B cell (primary cell): ENCODE measurements around the gene VAPB. TPM values are rescaled to one million over a fixed set of nuclear protein-coding genes. Genes with fewer than 3 reads are reported as not detected.

ENCODE experiments used
- ATAC-seq: fragments of 200-7000 bp; cut with Tn5 transposase; one replicate; pipeline ENCODE4 v1.10.0; 2021; ENCODE audit warnings: low read depth, mild to moderate bottlenecking, moderate number of reproducible peaks, moderate library complexity
- CTCF ChIA-PET: fragments of 350-600 bp; sonication (Branson Sonifier 250); formaldehyde crosslinking; loops from one replicate; lab custom pipeline; 2021; ENCODE audit warnings: antibody characterized with exemption, inconsistent platforms; lab: Charles Lee
- POLR2A ChIA-PET: fragments of 350-600 bp; sonication (Branson Sonifier 250); formaldehyde crosslinking; loops from one replicate; lab custom pipeline; 2021; ENCODE audit warnings: antibody characterized with exemption; lab: Charles Lee
- DNase-seq: peaks from one replicate; pipeline ENCODE4 v3.0.0; 2013
- H2AFZ ChIP-seq: 2 replicates; pipeline ENCODE4 v1.6.1; 2012; ENCODE audit warnings: mild to moderate bottlenecking, low read depth, low read length; ENCODE audit not compliant: insufficient read depth, poor library complexity, severe bottlenecking
- H3K27ac ChIP-seq, 2 donors: 1 replicate in 1 of 2; 2 replicates in 1 of 2; pipeline ENCODE4 v1.5.1; 2012 to 2013; ENCODE audit warnings: low read length in 2 of 2, mild to moderate bottlenecking in 2 of 2, moderate library complexity in 1 of 2
- H3K27me3 ChIP-seq, 4 experiments: fragments of 200-600 bp in 1 of 4; sonication (generic) in 1 of 4; replicated peaks in 1 of 4; 1 replicate in 2 of 4; 2 replicates in 2 of 4; pipeline versions ENCODE4 v1.6.1 to v1.7.0; 2013 to 2016; ENCODE audit warnings: low read length in 3 of 4, mild to moderate bottlenecking in 2 of 4, mixed read lengths in 1 of 4, moderate library complexity in 1 of 4; ENCODE audit not compliant: insufficient read depth in 4 of 4, control insufficient read depth in 3 of 4; ENCODE audit errors: control extremely low read depth in 1 of 4
- H3K36me3 ChIP-seq, 2 experiments: replicated peaks in 1 of 2; 1 replicate in 1 of 2; 2 replicates in 1 of 2; pipeline versions ENCODE4 v1.6.1 to v1.7.1; 2013; ENCODE audit warnings: low read length in 1 of 2; ENCODE audit not compliant: insufficient read depth in 2 of 2, control insufficient read depth in 1 of 2; ENCODE audit errors: control extremely low read depth in 1 of 2, extremely low read depth in 1 of 2
- H3K4me1 ChIP-seq, 2 donors: fragments of 200-600 bp in 1 of 2; sonication (generic) in 1 of 2; 1 replicate in 1 of 2; 2 replicates in 1 of 2; pipeline versions ENCODE4 v1.5.1 to v1.6.1; 2013 to 2017; ENCODE audit warnings: low read length in 2 of 2; ENCODE audit not compliant: control insufficient read depth in 2 of 2, insufficient read depth in 2 of 2
- H3K4me2 ChIP-seq: replicated peaks from 2 replicates; pipeline ENCODE3; 2012; ENCODE audit warnings: mild to moderate bottlenecking, low read depth, low read length; ENCODE audit not compliant: poor library complexity, severe bottlenecking
- H3K4me3 ChIP-seq, 5 experiments: fragments of 200-600 bp in 1 of 5; sonication (generic) in 1 of 5; 1 replicate in 3 of 5; 2 replicates in 2 of 5; pipeline versions ENCODE4 v1.5.1 to v1.7.0; 2011 to 2016; ENCODE audit warnings: low read length in 4 of 5, mild to moderate bottlenecking in 4 of 5, low read depth in 2 of 5, control low read depth in 1 of 5, moderate library complexity in 1 of 5; ENCODE audit not compliant: insufficient read depth in 1 of 5; ENCODE audit errors: control extremely low read depth in 1 of 5, extremely low read depth in 1 of 5
- H3K79me2 ChIP-seq: fragments of 200-600 bp; sonication (generic); one replicate; pipeline ENCODE4 v1.6.0; 2016; ENCODE audit warnings: low read length; ENCODE audit not compliant: control insufficient read depth, insufficient read depth
- H3K9ac ChIP-seq: fragments of 200-600 bp; sonication (generic); 2 replicates; pipeline ENCODE4 v1.6.1; 2017; ENCODE audit warnings: mild to moderate bottlenecking, low read length, moderate library complexity
- H3K9me3 ChIP-seq, 3 donors: one replicate each; pipeline versions ENCODE4 v1.6.1 to v1.7.1; 2013; ENCODE audit warnings: low read length in 2 of 3; ENCODE audit not compliant: control insufficient read depth in 2 of 3, insufficient read depth in 1 of 3; ENCODE audit errors: control extremely low read depth in 1 of 3
- H4K20me1 ChIP-seq: 2 replicates; pipeline ENCODE4 v1.6.0; 2012; ENCODE audit warnings: mild to moderate bottlenecking, low read length; ENCODE audit not compliant: insufficient read depth, control insufficient read depth, poor library complexity, severe bottlenecking
- H3K27ac Mint-ChIP-seq: one replicate; pipeline ENCODE4 v1.8.0; 2021; ENCODE audit warnings: mixed read lengths
- H3K27me3 Mint-ChIP-seq: one replicate; pipeline ENCODE4 v1.8.0; 2021; ENCODE audit warnings: mixed read lengths
- H3K4me1 Mint-ChIP-seq: one replicate; pipeline ENCODE4 v1.8.0; 2021; ENCODE audit warnings: mixed read lengths
- H3K4me3 Mint-ChIP-seq: one replicate; pipeline ENCODE4 v1.8.0; 2021; ENCODE audit warnings: mixed read lengths
- H3K9me3 Mint-ChIP-seq: one replicate; pipeline ENCODE4 v1.8.0; 2022; ENCODE audit warnings: mixed read lengths; ENCODE audit not compliant: insufficient read depth
- EZH2 ChIP-seq: IDR thresholded peaks from 2 replicates; pipeline ENCODE4 v1.6.1; 2012; ENCODE audit warnings: borderline replicate concordance, low read depth, mild to moderate bottlenecking, moderate library complexity, low read length; ENCODE audit not compliant: insufficient read depth, poor library complexity, severe bottlenecking
- WGBS: methylation state at CpG from one replicate; pipeline ENCODE4 v1.1.5; 2013; ENCODE audit warnings: missing lambda C conversion rate; ENCODE audit not compliant: insufficient coverage; 5-methylcytosine and 5-hydroxymethylcytosine counted together
- intact Hi-C: fragments of 100-400 bp; cut with micrococcal nuclease; formaldehyde crosslinking; loops from one replicate; pipeline ENCODE4 v1.10.0; 2022
- polyA plus RNA-seq: library from polyadenylated mRNA; depleted of rRNA; stranded (reverse); fragments of >200 nt; gene quantifications from 2 replicates; pipeline ENCODE4 v1.2.3, GENCODE V29; 2012
- total RNA-seq, 2 donors: library from RNA; stranded (reverse); fragments of 120-200 nt in 1 of 2; gene quantifications; 1 replicate in 1 of 2; 2 replicates in 1 of 2; pipeline versions ENCODE4 v1.2.3 to v1.2.4, GENCODE V29; 2013 to 2022
- TF ChIP-seq, protein P1 (sequence below): fragments of 200-600 bp; IDR thresholded peaks from one replicate; pipeline ENCODE4 v1.8.0; 2022; ENCODE audit warnings: antibody characterized with exemption, mild to moderate bottlenecking

VAPB gene
- total and polyA plus RNA-seq, 2 donors (not counting 1 experiment from before 2014, with no cell fraction given), result 19.5 to 26.4 TPM

DNA sequence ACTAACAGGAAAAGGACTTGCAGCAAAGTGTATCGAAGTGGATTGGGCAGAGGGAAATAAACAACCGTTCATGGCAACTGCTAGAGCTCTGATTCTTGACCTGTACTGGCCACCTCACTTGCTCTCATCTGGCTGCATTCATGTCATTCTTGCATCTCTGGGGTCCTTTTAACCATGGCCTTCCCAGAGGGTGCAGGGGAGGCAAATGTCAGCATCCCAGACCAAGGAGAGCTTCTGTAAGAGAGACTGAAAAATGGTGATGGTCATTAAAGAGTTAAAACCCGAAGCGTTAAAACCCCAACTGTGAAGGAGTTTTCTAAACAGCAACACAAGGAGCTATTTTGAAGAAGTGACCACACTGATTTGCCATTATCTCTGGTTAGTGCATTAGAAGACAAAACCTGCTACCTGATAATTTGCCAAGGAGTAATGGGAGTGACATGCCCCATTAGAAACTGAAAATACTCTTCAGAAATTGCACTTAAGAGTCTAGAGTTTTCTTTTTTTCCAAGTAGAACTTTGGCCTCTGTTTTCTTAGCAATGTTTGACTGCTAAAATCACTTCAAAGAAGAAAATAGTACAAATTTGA lies 63.7 kb downstream of the VAPB start:
- Histone ChIP-seq H3K4me3 (no peak overlapping the region), H3K4me2 (no peak overlapping the region), H3K36me3 (no peaks in the 10 kb centered on the region), H4K20me1 (no peaks in the 10 kb centered on the region), H3K9ac (no peak overlapping the region), H3K4me1 (peaks cover 0 to 5% of the 10 kb centered on the region in 2 donors), H3K79me2 (no peaks in the 10 kb centered on the region), H3K9me3 (peaks cover 0 to 5% (median 0%) of the 10 kb centered on the region in 3 donors), H2AFZ (no peak overlapping the region), H3K27me3 (no peaks in the 10 kb centered on the region), H3K27ac (no peak overlapping the region)
- H3K4me1 Mint-ChIP-seq, result peaks cover 18% of the 10 kb centered on the region
- ATAC-seq (no peak), DNase-seq (no peak)
- H3K9me3 Mint-ChIP-seq, result peaks cover 5% of the 10 kb centered on the region
- CTCF ChIA-PET, result interaction anchor here (0.8 kb wide), 1 partner anchor 63 kb away, joined by 3 read pairs; the partner anchor contains the start of gene VAPB
- WGBS, result 97% methylated on average over 3 of the region's 4 CpGs
- intact Hi-C loops, result no loop called here
- no peak overlapping the region for H3K4me3 Mint-ChIP-seq
- POLR2A ChIA-PET, result no interaction called here
- no peak overlapping the region for H3K27ac Mint-ChIP-seq
- TF ChIP-seq, protein P1, sequence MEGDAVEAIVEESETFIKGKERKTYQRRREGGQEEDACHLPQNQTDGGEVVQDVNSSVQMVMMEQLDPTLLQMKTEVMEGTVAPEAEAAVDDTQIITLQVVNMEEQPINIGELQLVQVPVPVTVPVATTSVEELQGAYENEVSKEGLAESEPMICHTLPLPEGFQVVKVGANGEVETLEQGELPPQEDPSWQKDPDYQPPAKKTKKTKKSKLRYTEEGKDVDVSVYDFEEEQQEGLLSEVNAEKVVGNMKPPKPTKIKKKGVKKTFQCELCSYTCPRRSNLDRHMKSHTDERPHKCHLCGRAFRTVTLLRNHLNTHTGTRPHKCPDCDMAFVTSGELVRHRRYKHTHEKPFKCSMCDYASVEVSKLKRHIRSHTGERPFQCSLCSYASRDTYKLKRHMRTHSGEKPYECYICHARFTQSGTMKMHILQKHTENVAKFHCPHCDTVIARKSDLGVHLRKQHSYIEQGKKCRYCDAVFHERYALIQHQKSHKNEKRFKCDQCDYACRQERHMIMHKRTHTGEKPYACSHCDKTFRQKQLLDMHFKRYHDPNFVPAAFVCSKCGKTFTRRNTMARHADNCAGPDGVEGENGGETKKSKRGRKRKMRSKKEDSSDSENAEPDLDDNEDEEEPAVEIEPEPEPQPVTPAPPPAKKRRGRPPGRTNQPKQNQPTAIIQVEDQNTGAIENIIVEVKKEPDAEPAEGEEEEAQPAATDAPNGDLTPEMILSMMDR, result no peak
- TF ChIP-seq EZH2, result no peak
- no peaks in the 10 kb centered on the region for H3K27me3 Mint-ChIP-seq

DNA sequence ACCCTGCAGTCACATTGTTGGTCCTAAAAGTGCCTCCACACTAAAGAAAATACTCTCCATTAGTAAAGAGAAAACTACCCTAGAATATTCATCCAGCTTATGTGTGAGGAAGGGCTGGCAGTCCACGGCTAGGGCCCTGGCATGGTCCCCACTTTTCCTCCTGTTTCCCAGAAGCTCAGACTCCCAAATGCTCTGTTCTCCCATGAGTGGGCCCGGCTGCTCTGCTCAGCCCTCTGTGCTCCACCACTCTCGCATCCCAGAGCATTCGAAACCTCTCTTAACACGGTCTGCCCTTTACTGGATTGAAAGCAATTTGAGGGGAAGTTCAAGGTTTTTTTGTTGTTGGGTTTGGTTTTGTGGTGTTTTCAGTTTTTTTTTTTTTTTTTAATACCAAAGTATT lies 64.4 kb downstream of the VAPB start:
- no peak for ATAC-seq
- no peak overlapping the region for H3K4me3 ChIP-seq
- Mint-ChIP-seq H3K4me1 (peaks cover 24% of the 10 kb centered on the region), H3K9me3 (peaks cover 5% of the 10 kb centered on the region), H3K27ac (no peak overlapping the region), H3K27me3 (no peaks in the 10 kb centered on the region), H3K4me3 (no peak overlapping the region)
- H3K9me3 ChIP-seq, result peaks cover 0 to 5% (median 0%) of the 10 kb centered on the region in 3 donors
- no peak overlapping the region for H2AFZ ChIP-seq
- TF ChIP-seq EZH2, result no peak
- TF ChIP-seq, protein P1, result no peak
- no peaks in the 10 kb centered on the region for H3K27me3 ChIP-seq
- ChIA-PET CTCF (interaction anchor here (0.7 kb wide), 1 partner anchor 1141 kb away, joined by 3 read pairs; no protein-coding TSS in a partner anchor), POLR2A (no interaction called here)
- 100% methylated on average over 1 of the region's 5 CpGs for WGBS
- H3K79me2 ChIP-seq, result no peaks in the 10 kb centered on the region
- H3K4me2 ChIP-seq, result no peak overlapping the region
- DNase-seq, result no peak
- H3K4me1 ChIP-seq, result peaks cover 5 to 10% of the 10 kb centered on the region in 2 donors
- no peak overlapping the region for H3K27ac ChIP-seq
- intact Hi-C loops, result no loop called here
- H3K36me3 ChIP-seq, result no peaks in the 10 kb centered on the region
- H4K20me1 ChIP-seq, result no peaks in the 10 kb centered on the region
- no peak overlapping the region for H3K9ac ChIP-seq
